Ectodermal cell (in vitro differentiated cells): Measurements from ENCODE around the gene DIP2C.
"Not testable (repeated sequence)": the region's sequence is repeated elsewhere in the genome, so short reads cannot be mapped to it uniquely, and the experiment has no call there.

Source experiments
- H3K27ac ChIP-seq: 2 replicates; pipeline ENCODE4 v1.7.0; 2013; ENCODE audit warnings: mild to moderate bottlenecking, low read depth, low read length; ENCODE audit not compliant: insufficient read depth, poor library complexity, severe bottlenecking
- H3K27me3 ChIP-seq: 2 replicates; pipeline ENCODE4 v1.7.0; 2013; ENCODE audit warnings: mild to moderate bottlenecking, low read length; ENCODE audit not compliant: insufficient read depth, control insufficient read depth, poor library complexity, severe bottlenecking
- H3K36me3 ChIP-seq: one replicate; pipeline ENCODE4 v1.7.0; 2013; ENCODE audit warnings: low read length; ENCODE audit not compliant: control insufficient read depth, insufficient read depth
- H3K4me1 ChIP-seq: one replicate; pipeline ENCODE4 v1.7.0; 2013; ENCODE audit warnings: low read length; ENCODE audit not compliant: control insufficient read depth, insufficient read depth
- H3K4me3 ChIP-seq: 2 replicates; pipeline ENCODE4 v1.7.0; 2013; ENCODE audit warnings: low read depth, low read length, control low read depth; ENCODE audit not compliant: insufficient read depth
- H3K9me3 ChIP-seq: 2 replicates; pipeline ENCODE4 v1.7.0; 2013; ENCODE audit warnings: mild to moderate bottlenecking, low read length, moderate library complexity; ENCODE audit not compliant: control insufficient read depth
- WGBS, 2 experiments: methylation state at CpG; one replicate each; pipeline ENCODE4 v1.1.7; 2013; ENCODE audit warnings: missing lambda C conversion rate in 2 of 2; 5-methylcytosine and 5-hydroxymethylcytosine counted together

DIP2C gene

GRCh38 chr10:687583-688311, 1.7 kb downstream of the DIP2C start:
- no peak overlapping the region for H3K27ac ChIP-seq
- H3K4me3 ChIP-seq = peak overlapping the region; percentile 83
- H3K36me3 ChIP-seq = no peaks in the 10 kb centered on the region
- peaks cover 20% of the 10 kb centered on the region for H3K27me3 ChIP-seq
- WGBS, 2 experiments = 82 to 85% methylated on average over 20 to 21 of the region's 21 CpGs
- H3K4me1 ChIP-seq = no peaks in the 10 kb centered on the region
- H3K9me3 ChIP-seq = no peaks in the 10 kb centered on the region

DNA sequence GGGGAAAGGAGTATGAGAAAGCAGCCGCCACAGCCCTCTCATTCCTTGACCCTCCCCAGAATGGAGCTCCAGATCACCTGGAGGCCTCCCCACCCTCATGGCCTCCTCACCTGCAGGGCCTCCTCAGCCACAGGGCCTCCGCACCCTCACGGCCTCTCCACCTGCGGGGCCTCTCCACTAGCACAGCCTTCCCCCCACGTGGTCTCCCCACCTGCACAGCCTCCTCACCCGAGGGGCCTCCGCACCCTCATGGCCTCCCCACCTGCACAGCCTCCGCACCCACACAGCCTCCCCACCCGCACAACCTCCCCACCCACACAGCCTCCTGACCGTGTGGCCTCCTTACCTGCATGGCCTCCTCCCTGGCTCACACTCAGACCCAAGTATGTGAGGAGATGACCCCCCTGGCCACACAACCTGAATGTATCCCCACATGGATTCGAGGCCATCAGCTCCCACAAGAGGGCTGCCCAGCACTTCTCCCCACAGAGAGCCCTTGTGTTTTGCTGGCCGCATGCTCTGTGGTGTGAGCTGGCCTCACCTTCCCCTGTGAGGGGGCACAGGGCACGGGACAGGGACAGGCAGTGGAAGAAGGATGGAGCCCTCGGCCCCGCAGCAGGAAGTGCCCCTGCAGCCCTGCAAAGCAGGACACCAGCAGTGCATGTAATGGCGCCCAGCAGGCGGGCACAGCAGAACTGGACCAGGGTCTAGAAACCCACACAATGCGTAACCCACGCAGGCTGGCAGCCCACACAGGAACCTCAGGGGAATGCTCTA, 3.1 kb downstream of the DIP2C start:
- no peak overlapping the region for H3K4me3 ChIP-seq
- H3K27me3 ChIP-seq = peaks cover 10% of the 10 kb centered on the region
- no peaks in the 10 kb centered on the region for H3K4me1 ChIP-seq
- H3K27ac ChIP-seq = no peak overlapping the region
- no peaks in the 10 kb centered on the region for H3K36me3 ChIP-seq
- 92 to 93% methylated on average over 19 of the region's 19 CpGs for WGBS, 2 experiments
- no peaks in the 10 kb centered on the region for H3K9me3 ChIP-seq

GRCh38 chr10:685613-686012, 3.9 kb downstream of the DIP2C start:
- 74 to 81% methylated on average over 7 of the region's 7 CpGs for WGBS, 2 experiments
- no peak overlapping the region for H3K4me3 ChIP-seq
- no peaks in the 10 kb centered on the region for H3K36me3 ChIP-seq

GRCh38 chr10:683448-684071, 5.9 kb downstream of the DIP2C start:
- 88 to 90% methylated on average over 23 of the region's 23 CpGs for WGBS, 2 experiments
- H3K27ac ChIP-seq = no peak overlapping the region
- H3K36me3 ChIP-seq = no peaks in the 10 kb centered on the region
- no peaks in the 10 kb centered on the region for H3K4me1 ChIP-seq
- H3K4me3 ChIP-seq = no peak overlapping the region
- no peaks in the 10 kb centered on the region for H3K27me3 ChIP-seq
- no peaks in the 10 kb centered on the region for H3K9me3 ChIP-seq

More at GRCh38 chr10:685613-686012, 3.9 kb downstream of the DIP2C start:
- H3K27me3 ChIP-seq = peaks cover 5% of the 10 kb centered on the region
- H3K27ac ChIP-seq = no peak overlapping the region
- H3K4me1 ChIP-seq = no peaks in the 10 kb centered on the region
- H3K9me3 ChIP-seq = no peaks in the 10 kb centered on the region

- Histone ChIP-seq H3K9me3 (no peaks in the 10 kb centered on the region), H3K36me3 (no peaks in the 10 kb centered on the region), H3K4me1 (no peaks in the 10 kb centered on the region), H3K27me3 (no peaks in the 10 kb centered on the region), H3K27ac (no peak overlapping the region), H3K4me3 (no peak overlapping the region)
- WGBS, 2 experiments = 83 to 91% methylated on average over 14 of the region's 14 CpGs
Measured at GRCh38 chr10:682931-683447, 6.5 kb downstream of the DIP2C start.

DNA sequence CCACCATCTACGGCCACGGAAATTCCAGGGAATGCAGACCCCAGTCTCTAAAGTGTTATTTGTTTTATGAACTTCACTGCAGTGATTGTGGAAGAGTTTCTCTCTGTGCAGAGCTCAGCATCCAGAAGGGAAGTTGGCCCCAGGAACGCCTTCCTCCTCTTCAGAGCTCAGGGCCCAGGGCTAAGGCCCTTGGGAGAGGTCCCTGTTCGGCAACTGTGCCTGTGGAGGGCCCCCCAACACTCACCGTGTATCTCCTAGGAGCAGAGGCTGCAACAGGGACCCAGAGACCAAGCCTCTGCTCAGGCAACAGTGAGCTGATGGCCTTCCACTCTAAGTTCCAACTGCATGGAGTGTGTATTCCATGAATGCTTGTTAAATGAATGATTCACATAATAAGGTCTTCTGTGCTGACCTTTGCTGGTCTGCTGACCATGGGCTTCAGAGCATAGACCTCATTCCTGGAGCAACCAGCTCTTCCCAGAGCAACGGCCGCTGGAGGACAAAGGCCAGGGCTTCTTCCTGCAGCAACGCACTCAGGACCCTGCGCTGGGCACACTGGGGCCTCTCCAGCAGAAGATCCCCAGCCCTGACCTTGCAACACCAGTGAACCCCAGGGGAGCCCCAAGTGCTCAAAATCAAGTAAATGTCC, 7.7 kb downstream of the DIP2C start:
- Histone ChIP-seq H3K9me3 (no peaks in the 10 kb centered on the region), H3K27ac (no peak overlapping the region), H3K27me3 (no peaks in the 10 kb centered on the region), H3K4me1 (no peaks in the 10 kb centered on the region), H3K36me3 (no peaks in the 10 kb centered on the region), H3K4me3 (no peak overlapping the region)
- 97 to 98% methylated on average over 9 of the region's 9 CpGs for WGBS, 2 experiments

- no peak overlapping the region for H3K4me3 ChIP-seq
- H3K27ac ChIP-seq = no peak overlapping the region
- H3K4me1 ChIP-seq = no peaks in the 10 kb centered on the region
- no peaks in the 10 kb centered on the region for H3K36me3 ChIP-seq
- no peaks in the 10 kb centered on the region for H3K27me3 ChIP-seq
- WGBS, 2 experiments = 93 to 95% methylated on average over 12 of the region's 12 CpGs
- H3K9me3 ChIP-seq = no peaks in the 10 kb centered on the region
Measured at GRCh38 chr10:680745-681144, 8.7 kb downstream of the DIP2C start.

- no peaks in the 10 kb centered on the region for H3K4me1 ChIP-seq
- H3K36me3 ChIP-seq = no peaks in the 10 kb centered on the region
- no peak overlapping the region for H3K27ac ChIP-seq
- no peak overlapping the region for H3K4me3 ChIP-seq
- WGBS, 2 experiments = 90 to 91% methylated on average over 11 of the region's 11 CpGs
- H3K9me3 ChIP-seq = no peaks in the 10 kb centered on the region
- no peaks in the 10 kb centered on the region for H3K27me3 ChIP-seq
Measured at GRCh38 chr10:680146-680545, 9.3 kb downstream of the DIP2C start.

DNA sequence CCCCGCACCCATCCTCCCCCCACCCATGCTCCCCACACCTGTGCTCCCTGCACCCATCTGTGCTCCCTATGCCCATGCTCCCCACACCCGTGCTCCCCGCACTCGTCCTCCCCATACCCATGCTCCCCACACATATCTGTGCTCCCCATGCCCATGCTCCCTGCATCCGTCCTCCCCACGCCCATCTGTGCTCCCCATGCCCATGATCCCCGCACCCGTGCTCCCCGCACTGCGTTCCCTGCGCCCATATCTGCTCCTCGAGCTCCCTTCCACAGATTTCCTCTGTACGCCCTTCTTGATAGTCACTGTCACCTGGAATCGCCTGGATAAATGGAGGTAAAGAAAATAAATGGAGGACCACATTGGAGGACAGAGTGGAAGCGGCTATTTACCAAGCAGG, 9.9 kb downstream of the DIP2C start:
- no peaks in the 10 kb centered on the region for H3K36me3 ChIP-seq
- no peaks in the 10 kb centered on the region for H3K9me3 ChIP-seq
- H3K4me3 ChIP-seq = no peak overlapping the region
- no peaks in the 10 kb centered on the region for H3K4me1 ChIP-seq
- no peaks in the 10 kb centered on the region for H3K27me3 ChIP-seq
- 94 to 95% methylated on average over 15 of the region's 15 CpGs for WGBS, 2 experiments
- H3K27ac ChIP-seq = no peak overlapping the region

- WGBS, 2 experiments = 71 to 84% methylated on average over 8 to 9 of the region's 24 CpGs
- not testable (repeated sequence) for H3K27ac ChIP-seq, H3K4me3 ChIP-seq, H3K36me3 ChIP-seq, H3K4me1 ChIP-seq, H3K27me3 ChIP-seq, H3K9me3 ChIP-seq
Measured at GRCh38 chr10:678662-679005, 10.8 kb downstream of the DIP2C start.
